ENCODE data around the gene CAMK1D. TPM values are rescaled to one million over a fixed set of nuclear protein-coding genes. Genes with fewer than 3 reads are reported as not detected.

CAMK1D gene
- total RNA-seq, 1 donor from 2014 or later = 36.3 TPM

DNA sequence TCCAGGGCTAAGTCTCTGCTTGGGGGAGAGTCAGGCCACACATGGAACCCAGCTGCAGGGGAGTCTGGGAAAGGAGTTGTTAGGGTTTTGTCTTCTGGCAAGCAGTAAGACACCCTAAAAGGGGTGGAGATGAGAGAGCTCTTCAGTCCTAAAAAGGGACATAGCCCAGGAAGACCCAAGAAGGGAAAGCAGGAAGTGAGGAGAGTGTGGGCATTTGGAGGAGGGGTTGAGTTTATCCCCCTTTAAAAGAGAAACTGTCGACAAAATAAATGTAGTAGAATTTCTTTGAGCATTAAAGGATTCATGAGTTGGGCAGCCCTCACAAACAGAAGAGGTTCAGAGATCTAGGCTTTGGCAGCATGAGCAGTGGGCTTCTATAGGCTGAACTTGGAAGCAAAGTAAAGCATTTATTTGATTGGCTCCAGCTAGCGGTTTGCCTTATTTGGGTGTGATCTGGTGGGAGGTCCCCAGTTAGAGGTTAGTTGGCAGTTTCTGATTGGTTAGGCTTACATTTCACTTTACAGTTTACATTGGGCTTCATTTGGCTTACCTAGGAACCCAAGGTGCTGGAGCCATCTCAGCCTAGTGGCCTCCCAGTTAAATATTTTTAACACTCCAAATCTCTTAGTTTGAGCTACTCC, 246.7 kb downstream of the CAMK1D start:
- Mint-ChIP-seq H3K4me3 (ENCODE audit: unreplicated experiment) (no peak overlapping the region), H3K4me1 (ENCODE audit: low read depth) (peaks cover 8% of the 10 kb centered on the region), H3K27me3 (ENCODE audit: low read depth) (no peaks in the 10 kb centered on the region), H3K27ac (ENCODE audit: unreplicated experiment) (no peak overlapping the region), H3K36me3 (ENCODE audit: low read depth) (peaks cover 5% of the 10 kb centered on the region), H3K9me3 (ENCODE audit: low read depth) (peaks cover 12% of the 10 kb centered on the region)
- TF ChIP-seq, protein P1, sequence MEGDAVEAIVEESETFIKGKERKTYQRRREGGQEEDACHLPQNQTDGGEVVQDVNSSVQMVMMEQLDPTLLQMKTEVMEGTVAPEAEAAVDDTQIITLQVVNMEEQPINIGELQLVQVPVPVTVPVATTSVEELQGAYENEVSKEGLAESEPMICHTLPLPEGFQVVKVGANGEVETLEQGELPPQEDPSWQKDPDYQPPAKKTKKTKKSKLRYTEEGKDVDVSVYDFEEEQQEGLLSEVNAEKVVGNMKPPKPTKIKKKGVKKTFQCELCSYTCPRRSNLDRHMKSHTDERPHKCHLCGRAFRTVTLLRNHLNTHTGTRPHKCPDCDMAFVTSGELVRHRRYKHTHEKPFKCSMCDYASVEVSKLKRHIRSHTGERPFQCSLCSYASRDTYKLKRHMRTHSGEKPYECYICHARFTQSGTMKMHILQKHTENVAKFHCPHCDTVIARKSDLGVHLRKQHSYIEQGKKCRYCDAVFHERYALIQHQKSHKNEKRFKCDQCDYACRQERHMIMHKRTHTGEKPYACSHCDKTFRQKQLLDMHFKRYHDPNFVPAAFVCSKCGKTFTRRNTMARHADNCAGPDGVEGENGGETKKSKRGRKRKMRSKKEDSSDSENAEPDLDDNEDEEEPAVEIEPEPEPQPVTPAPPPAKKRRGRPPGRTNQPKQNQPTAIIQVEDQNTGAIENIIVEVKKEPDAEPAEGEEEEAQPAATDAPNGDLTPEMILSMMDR (IDR thresholded peaks at IDR 0.05) = no peak
- DNase-seq (ENCODE audit: low spot score) = no peak

DNA sequence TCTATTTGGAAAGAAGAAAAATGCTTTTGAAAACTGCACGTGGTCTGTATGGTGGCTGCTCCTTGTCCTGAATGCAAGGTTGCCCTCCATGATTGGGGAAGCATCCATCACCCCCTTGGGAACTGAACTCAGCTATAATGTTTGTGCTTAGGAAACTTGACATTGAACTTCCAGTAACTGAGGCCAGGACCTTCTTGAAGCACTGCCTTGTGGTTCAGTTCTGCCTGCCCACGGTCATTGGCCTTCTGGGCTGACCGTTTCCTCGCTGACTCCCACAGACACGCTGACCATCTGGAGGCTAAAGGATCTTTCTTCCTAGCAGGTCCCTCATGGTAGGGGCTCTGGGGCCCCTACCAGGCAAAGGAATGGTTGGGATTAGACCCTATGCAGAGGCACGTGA, 247.8 kb downstream of the CAMK1D start:
- Mint-ChIP-seq H3K4me3 (ENCODE audit: unreplicated experiment) (no peak overlapping the region), H3K27me3 (ENCODE audit: low read depth) (no peaks in the 10 kb centered on the region), H3K36me3 (ENCODE audit: low read depth) (peaks cover 5% of the 10 kb centered on the region), H3K4me1 (ENCODE audit: low read depth) (peaks cover 8% of the 10 kb centered on the region), H3K27ac (ENCODE audit: unreplicated experiment) (no peak overlapping the region), H3K9me3 (ENCODE audit: low read depth) (peaks cover 12% of the 10 kb centered on the region)
- TF ChIP-seq, protein P1 (IDR thresholded peaks at IDR 0.05) = no peak
- DNase-seq (ENCODE audit: low spot score) = no peak

DNA sequence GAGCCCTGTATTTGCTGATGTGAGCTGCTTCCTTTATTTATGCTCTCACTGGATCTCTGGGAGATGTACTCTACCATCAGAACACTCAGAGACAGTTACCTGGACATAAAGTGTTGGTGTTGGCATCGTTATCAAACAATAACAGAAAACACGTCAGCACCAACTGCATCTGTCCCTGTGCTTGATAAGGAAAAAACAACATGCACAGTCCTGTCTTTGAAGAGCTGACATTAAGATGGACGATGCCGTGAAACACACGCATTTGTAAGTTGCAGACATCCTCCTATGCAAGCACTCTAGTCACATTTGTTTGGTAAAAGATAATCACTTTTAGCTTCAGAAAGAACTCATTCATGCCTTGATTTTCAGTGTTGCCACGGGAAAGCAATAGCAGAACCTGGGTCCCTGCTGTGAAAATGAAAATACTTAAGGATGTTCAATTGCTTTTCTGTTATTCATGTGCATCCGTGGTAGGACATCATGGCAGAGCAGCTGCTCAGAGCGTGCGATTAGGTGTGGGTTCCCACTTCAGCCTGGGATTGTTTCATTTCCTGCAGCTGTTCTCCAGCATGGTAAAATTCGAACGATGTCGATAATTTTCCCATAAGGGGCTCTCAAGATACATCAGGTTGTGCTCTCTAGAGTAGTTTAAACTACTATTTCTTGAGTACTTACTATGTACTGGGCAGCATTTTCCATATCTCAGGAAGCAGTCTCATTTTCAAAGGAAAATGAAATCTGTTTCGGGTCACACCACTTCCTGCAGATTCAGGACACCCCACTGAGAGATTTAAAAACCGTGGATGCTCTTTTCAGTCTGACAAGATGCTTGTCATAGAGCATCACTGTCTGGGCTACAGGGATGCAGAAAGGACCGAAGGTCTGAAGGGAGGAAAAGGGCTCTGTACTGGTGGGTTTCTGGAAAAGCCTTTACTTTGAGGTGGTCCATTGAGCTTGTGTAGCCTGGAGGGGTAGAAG, 248.7 kb downstream of the CAMK1D start:
- TF ChIP-seq, protein P1 (IDR thresholded peaks at IDR 0.05) = no peak
- peaks cover 12% of the 10 kb centered on the region for H3K9me3 Mint-ChIP-seq (ENCODE audit: low read depth)
- no peak for DNase-seq (ENCODE audit: low spot score)
- H3K4me1 Mint-ChIP-seq (ENCODE audit: low read depth) = peaks cover 6% of the 10 kb centered on the region
- peaks cover 5% of the 10 kb centered on the region for H3K36me3 Mint-ChIP-seq (ENCODE audit: low read depth)
- H3K27me3 Mint-ChIP-seq (ENCODE audit: low read depth) = no peaks in the 10 kb centered on the region
- H3K4me3 Mint-ChIP-seq (ENCODE audit: unreplicated experiment) = no peak overlapping the region
- no peak overlapping the region for H3K27ac Mint-ChIP-seq (ENCODE audit: unreplicated experiment)

DNA sequence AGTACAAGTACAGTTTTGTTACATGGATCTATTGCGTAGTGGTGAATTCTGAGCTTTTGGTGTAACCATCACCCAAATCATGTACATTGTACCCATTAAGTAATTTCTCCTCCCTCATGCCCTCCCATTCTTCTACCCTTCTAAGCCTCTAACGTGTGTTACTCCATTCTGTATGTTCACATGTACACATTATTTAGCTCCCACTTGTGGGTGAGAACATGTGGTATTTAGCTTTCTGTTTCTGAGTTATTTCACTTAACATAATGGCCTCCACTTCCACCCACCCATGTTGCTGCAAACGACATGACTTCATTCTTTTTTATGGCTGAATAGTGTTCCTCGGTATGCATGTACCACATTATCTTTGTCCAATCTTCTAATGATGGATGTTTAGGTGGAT, 251.3 kb downstream of the CAMK1D start:
- TF ChIP-seq, protein P1 (IDR thresholded peaks at IDR 0.05) = no peak
- peaks cover 12% of the 10 kb centered on the region for H3K9me3 Mint-ChIP-seq (ENCODE audit: low read depth)

DNA sequence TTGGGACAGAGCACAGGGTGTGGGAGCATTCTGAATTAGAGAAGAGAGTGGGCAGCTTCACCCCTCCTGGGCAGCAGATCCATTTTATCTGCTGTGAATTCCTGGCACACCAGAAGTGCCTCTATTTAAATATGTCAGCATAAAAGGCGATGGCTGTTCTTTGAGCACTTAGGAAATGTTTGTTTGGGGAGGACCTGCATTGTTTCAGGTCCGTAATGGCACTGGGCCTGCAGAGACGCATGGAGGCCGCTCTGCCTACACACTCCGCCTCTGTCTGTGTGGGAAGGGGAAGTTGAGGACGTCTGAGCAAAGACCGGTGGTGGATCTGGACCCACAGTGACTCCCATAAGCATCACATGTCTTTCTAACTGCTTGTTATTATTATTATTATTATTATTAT, 253.2 kb downstream of the CAMK1D start:
- TF ChIP-seq, protein P1 (IDR thresholded peaks at IDR 0.05) = no peak
- Mint-ChIP-seq H3K27me3 (ENCODE audit: low read depth) (no peaks in the 10 kb centered on the region), H3K4me1 (ENCODE audit: low read depth) (peaks cover 12% of the 10 kb centered on the region), H3K36me3 (ENCODE audit: low read depth) (peaks cover 5% of the 10 kb centered on the region), H3K4me3 (ENCODE audit: unreplicated experiment) (no peak overlapping the region), H3K9me3 (ENCODE audit: low read depth) (peaks cover 8% of the 10 kb centered on the region), H3K27ac (ENCODE audit: unreplicated experiment) (no peak overlapping the region)
- DNase-seq (ENCODE audit: low spot score) = no peak

More for the DNA sequence above, 251.3 kb downstream of the CAMK1D start:
- Mint-ChIP-seq H3K27ac (ENCODE audit: unreplicated experiment) (no peak overlapping the region), H3K27me3 (ENCODE audit: low read depth) (no peaks in the 10 kb centered on the region), H3K4me3 (ENCODE audit: unreplicated experiment) (no peak overlapping the region), H3K4me1 (ENCODE audit: low read depth) (peaks cover 4% of the 10 kb centered on the region), H3K36me3 (ENCODE audit: low read depth) (peaks cover 5% of the 10 kb centered on the region)
- no peak for DNase-seq (ENCODE audit: low spot score)
